PC-9 (cell line): ENCODE measurements around the gene THSD7B. TPM values are rescaled to one million over a fixed set of nuclear protein-coding genes. Genes with fewer than 3 reads are reported as not detected.

ENCODE experiments used
- BruUV-seq: library from RNA; stranded (reverse); fragments of 400-500 nt; replicated peaks from 2 replicates; lab custom pipeline; 2021; lab: Mats Ljungman, UMichigan
- CTCF ChIA-PET: fragments of 300-600 bp; sonication (Branson Sonifier 250); formaldehyde crosslinking; loops from one replicate; lab custom pipeline; 2022; ENCODE audit warnings: antibody characterized with exemption; lab: Charles Lee
- POLR2A ChIA-PET: fragments of 300-600 bp; sonication (Branson Sonifier 250); formaldehyde crosslinking; loops from one replicate; lab custom pipeline; 2022; ENCODE audit warnings: antibody characterized with exemption; ENCODE audit not compliant: unreplicated experiment; lab: Charles Lee
- DNase-seq, 2 experiments: peaks; one replicate each; pipeline versions ENCODE4 v3.0.0 to v3.0.0-alpha.2; 2015 to 2022; ENCODE audit warnings: mixed read lengths in 1 of 2
- H2AFZ ChIP-seq: fragments of 200-600 bp; sonication (generic); 2 replicates; pipeline ENCODE4 v1.8.1; 2017; ENCODE audit warnings: antibody characterized with exemption
- H3F3A ChIP-seq: fragments of 200-600 bp; sonication (generic); 2 replicates; pipeline ENCODE4 v1.8.1; 2017; ENCODE audit warnings: antibody characterized with exemption, mild to moderate bottlenecking, low read depth; ENCODE audit not compliant: insufficient read depth
- H3K27ac ChIP-seq: fragments of 200-600 bp; sonication (generic); 2 replicates; pipeline ENCODE4 v1.6.1; 2016; ENCODE audit warnings: mixed run types
- H3K27me3 ChIP-seq: fragments of 200-600 bp; sonication (generic); 2 replicates; pipeline ENCODE4 v1.6.1; 2016; ENCODE audit warnings: low read depth, mixed run types; ENCODE audit not compliant: insufficient read depth
- H3K36me3 ChIP-seq: fragments of 200-600 bp; sonication (generic); 2 replicates; pipeline ENCODE4 v1.6.1; 2016; ENCODE audit warnings: low read depth, mixed run types
- H3K4me1 ChIP-seq: fragments of 200-600 bp; sonication (generic); replicated peaks from 2 replicates; pipeline ENCODE4 v1.6.1; 2016; ENCODE audit warnings: mixed run types; ENCODE audit not compliant: insufficient read depth
- H3K4me2 ChIP-seq: fragments of 200-600 bp; sonication (generic); 2 replicates; pipeline ENCODE4 v1.6.1; 2017; ENCODE audit warnings: mixed run types
- H3K4me3 ChIP-seq: fragments of 200-600 bp; sonication (generic); 2 replicates; pipeline ENCODE4 v1.6.1; 2016; ENCODE audit warnings: mixed run types
- H3K79me2 ChIP-seq: fragments of 200-600 bp; sonication (generic); 2 replicates; pipeline ENCODE4 v1.6.1; 2017; ENCODE audit warnings: low read depth, mixed run types
- H3K9me2 ChIP-seq: fragments of 200-600 bp; sonication (generic); 2 replicates; pipeline ENCODE4 v1.8.1; 2017; ENCODE audit warnings: mild to moderate bottlenecking; ENCODE audit not compliant: insufficient read depth
- H3K9me3 ChIP-seq: fragments of 200-600 bp; sonication (generic); 2 replicates; pipeline ENCODE4 v1.8.1; 2016; ENCODE audit warnings: low read depth; ENCODE audit not compliant: insufficient read depth
- H4K20me1 ChIP-seq: fragments of 200-600 bp; sonication (generic); 2 replicates; pipeline ENCODE4 v1.8.1; 2017; ENCODE audit not compliant: insufficient read depth
- EZH2 ChIP-seq: fragments of 200-600 bp; sonication (generic); IDR thresholded peaks from 2 replicates; pipeline ENCODE4 v1.8.0; 2017; ENCODE audit warnings: antibody characterized with exemption, low read depth
- intact Hi-C: fragments of 100-400 bp; cut with micrococcal nuclease; formaldehyde crosslinking; loops from one replicate; pipeline ENCODE4 v1.10.0; 2022; ENCODE audit not compliant: unreplicated experiment
- total RNA-seq: library from RNA; stranded (reverse); gene quantifications from 2 replicates; pipeline ENCODE4 v1.2.3, GENCODE V29; 2021
- TF ChIP-seq, protein P1 (sequence below): fragments of 200-600 bp; sonication (generic); conservative IDR thresholded peaks from 2 replicates; pipeline ENCODE4 v1.6.1; 2017; ENCODE audit warnings: mixed run types, antibody characterized with exemption, mild to moderate bottlenecking, moderate library complexity

Gene THSD7B
- total RNA-seq, 1 experiment from 2014 or later, result not detected

DNA sequence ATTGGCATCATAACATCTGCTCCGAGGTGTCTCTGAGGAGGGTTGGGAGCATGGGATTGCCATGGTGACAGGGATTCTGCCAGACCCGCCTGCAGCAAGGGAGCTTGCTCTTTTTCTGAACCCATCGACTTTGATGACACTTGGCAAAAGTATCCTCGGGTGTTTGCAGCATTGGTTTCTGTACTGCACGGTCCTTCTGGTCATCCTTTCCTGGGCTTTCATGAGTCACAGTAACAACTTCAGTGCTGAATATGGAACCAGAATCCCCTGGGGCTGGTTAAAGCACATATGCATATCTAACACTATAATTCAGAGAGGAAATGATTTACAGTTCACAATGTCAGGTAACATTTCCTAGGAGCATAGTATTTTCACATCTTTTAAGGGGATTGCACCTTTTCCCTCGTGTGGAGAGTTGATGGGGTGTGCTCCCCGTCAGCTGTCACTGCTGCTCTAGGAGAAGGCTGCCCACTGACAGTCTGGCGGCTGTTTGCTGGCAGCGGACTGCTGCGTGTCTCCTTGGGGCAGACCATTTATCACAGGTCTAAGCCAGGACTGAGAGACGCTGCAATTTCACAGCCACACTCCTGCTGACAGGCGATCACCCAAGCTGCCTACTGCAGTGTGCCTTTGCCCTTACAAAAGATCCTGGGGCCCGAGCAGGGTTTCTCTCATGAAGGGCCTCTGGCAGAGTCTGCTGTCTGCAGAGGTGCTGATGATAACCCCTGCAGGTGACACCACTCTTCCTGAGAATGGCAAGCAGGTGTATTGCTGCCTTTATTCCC is 425.3 kb downstream of the THSD7B start:
- H3K4me2 ChIP-seq, result no peak overlapping the region
- no peak overlapping the region for H3K27ac ChIP-seq
- H2AFZ ChIP-seq, result no peak overlapping the region
- no peaks in the 10 kb centered on the region for H3K4me1 ChIP-seq
- H3K27me3 ChIP-seq, result no peaks in the 10 kb centered on the region
- ChIA-PET POLR2A (no interaction called here), CTCF (no interaction called here)
- H4K20me1 ChIP-seq, result no peaks in the 10 kb centered on the region
- no peak overlapping the region for H3K4me3 ChIP-seq
- H3F3A ChIP-seq, result no peaks in the 10 kb centered on the region
- TF ChIP-seq EZH2, result no peak
- TF ChIP-seq, protein P1, sequence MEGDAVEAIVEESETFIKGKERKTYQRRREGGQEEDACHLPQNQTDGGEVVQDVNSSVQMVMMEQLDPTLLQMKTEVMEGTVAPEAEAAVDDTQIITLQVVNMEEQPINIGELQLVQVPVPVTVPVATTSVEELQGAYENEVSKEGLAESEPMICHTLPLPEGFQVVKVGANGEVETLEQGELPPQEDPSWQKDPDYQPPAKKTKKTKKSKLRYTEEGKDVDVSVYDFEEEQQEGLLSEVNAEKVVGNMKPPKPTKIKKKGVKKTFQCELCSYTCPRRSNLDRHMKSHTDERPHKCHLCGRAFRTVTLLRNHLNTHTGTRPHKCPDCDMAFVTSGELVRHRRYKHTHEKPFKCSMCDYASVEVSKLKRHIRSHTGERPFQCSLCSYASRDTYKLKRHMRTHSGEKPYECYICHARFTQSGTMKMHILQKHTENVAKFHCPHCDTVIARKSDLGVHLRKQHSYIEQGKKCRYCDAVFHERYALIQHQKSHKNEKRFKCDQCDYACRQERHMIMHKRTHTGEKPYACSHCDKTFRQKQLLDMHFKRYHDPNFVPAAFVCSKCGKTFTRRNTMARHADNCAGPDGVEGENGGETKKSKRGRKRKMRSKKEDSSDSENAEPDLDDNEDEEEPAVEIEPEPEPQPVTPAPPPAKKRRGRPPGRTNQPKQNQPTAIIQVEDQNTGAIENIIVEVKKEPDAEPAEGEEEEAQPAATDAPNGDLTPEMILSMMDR, result no peak
- H3K79me2 ChIP-seq, result no peaks in the 10 kb centered on the region
- DNase-seq, result no peak
- no TSS peak for BruUV-seq
- no peaks in the 10 kb centered on the region for H3K36me3 ChIP-seq
- no peaks in the 10 kb centered on the region for H3K9me2 ChIP-seq
- intact Hi-C loops, result no loop called here
- H3K9me3 ChIP-seq, result no peaks in the 10 kb centered on the region

DNA sequence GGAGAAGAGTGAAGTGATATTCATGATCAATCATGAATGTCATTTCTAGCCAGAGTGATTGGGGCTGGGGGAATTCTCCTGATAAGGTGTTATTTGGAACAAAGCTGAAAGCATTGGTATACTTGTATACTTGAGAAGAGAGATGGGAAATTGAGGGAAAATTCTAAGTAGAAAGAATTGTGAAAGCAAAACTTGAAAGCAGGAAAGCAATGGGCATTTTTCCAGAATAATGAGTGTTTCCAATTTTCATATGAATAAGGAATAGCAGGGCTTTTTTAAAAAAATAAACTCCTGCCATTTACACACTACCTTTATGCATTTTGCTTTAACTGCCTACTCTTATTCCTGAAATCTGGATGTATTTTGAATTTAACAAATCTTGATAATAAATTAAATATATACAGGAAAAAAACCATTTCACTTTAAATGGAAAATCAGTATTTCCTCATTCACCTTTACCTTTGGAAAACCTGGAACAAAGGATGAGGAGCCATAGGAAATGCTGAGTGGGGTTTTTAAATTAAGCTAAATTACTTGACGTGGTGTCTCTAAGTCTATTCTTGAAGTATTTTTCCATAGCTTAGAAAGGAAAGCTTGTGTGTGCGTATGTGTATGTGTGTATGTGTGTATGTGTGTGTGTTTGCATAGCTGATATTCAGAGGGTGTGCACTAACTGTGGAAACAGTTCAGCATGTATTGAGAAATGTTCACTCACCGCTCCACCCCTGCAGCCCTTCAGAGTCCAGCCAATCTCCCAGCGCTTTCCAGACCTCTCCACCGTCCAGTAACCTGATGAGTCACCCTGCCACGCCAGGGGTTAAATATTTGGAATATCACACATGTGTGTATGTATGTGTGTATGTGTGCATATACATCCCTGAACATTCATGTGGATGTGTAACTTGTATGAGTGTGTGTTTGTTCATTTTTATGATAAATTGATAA is 427.3 kb downstream of the THSD7B start:
- BruUV-seq, result no TSS peak
- no peak for TF ChIP-seq EZH2
- TF ChIP-seq, protein P1, result no peak

DNA sequence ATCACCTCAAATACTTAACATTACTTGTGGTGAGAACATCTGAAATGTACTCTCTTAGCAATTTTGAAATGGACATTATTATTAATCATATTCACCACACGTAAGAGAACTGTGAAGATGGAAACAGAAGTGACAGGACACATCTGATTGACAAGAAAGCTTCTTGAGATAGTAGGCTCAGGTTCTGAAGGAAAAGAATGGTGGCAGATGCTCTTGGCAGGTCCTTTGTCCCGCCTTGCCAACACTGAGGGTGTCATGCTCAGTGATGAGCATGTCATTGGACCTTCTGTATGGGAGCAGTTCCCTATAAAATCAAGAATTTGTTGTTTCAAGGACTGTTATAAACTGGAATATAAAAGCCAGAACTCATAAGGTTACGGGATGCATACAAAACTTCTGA is 428.1 kb downstream of the THSD7B start:
- Histone ChIP-seq H3K79me2 (no peaks in the 10 kb centered on the region), H3F3A (no peaks in the 10 kb centered on the region), H3K4me1 (no peaks in the 10 kb centered on the region), H3K4me2 (no peak overlapping the region), H3K4me3 (no peak overlapping the region), H3K27ac (no peak overlapping the region), H3K36me3 (no peaks in the 10 kb centered on the region), H4K20me1 (no peaks in the 10 kb centered on the region), H3K9me3 (no peaks in the 10 kb centered on the region), H2AFZ (no peak overlapping the region), H3K27me3 (peaks cover 5% of the 10 kb centered on the region; the same call in 1 of the 2 replicates), H3K9me2 (no peaks in the 10 kb centered on the region)
- DNase-seq, result no peak
- CTCF ChIA-PET, result no interaction called here
- POLR2A ChIA-PET, result no interaction called here
- TF ChIP-seq, protein P1, result no peak
- no peak for TF ChIP-seq EZH2
- intact Hi-C loops, result no loop called here
- BruUV-seq, result no TSS peak

More for the DNA sequence above, 427.3 kb downstream of the THSD7B start:
- Histone ChIP-seq H3K4me1 (no peaks in the 10 kb centered on the region), H3F3A (no peaks in the 10 kb centered on the region), H3K4me2 (no peak overlapping the region), H3K36me3 (no peaks in the 10 kb centered on the region), H3K4me3 (no peak overlapping the region), H3K27me3 (peaks cover 2% of the 10 kb centered on the region; the same call in 1 of the 2 replicates), H3K9me3 (no peaks in the 10 kb centered on the region), H4K20me1 (no peaks in the 10 kb centered on the region), H3K9me2 (no peaks in the 10 kb centered on the region), H2AFZ (no peak overlapping the region), H3K27ac (no peak overlapping the region), H3K79me2 (no peaks in the 10 kb centered on the region)
- POLR2A ChIA-PET, result no interaction called here
- CTCF ChIA-PET, result no interaction called here
- no peak for DNase-seq
- intact Hi-C loops, result no loop called here
